Muscle layer of colon (tissue), 2 donors: Measurements from ENCODE around the gene ZRANB2.

Source experiments
- H3K27ac ChIP-seq: one replicate; pipeline ENCODE4 v1.7.0; 2013; ENCODE audit warnings: low read depth, mild to moderate bottlenecking, low read length, moderate library complexity
- H3K27me3 ChIP-seq, 2 donors: one replicate each; pipeline ENCODE4 v1.7.0; 2013; ENCODE audit warnings: low read length in 2 of 2, mild to moderate bottlenecking in 2 of 2; ENCODE audit not compliant: insufficient read depth in 2 of 2, control insufficient read depth in 1 of 2
- H3K36me3 ChIP-seq: one replicate; pipeline ENCODE4 v1.7.0; 2013; ENCODE audit warnings: mild to moderate bottlenecking, low read length; ENCODE audit not compliant: insufficient read depth
- H3K4me1 ChIP-seq: one replicate; pipeline ENCODE4 v1.7.0; 2013; ENCODE audit warnings: mild to moderate bottlenecking, low read length; ENCODE audit not compliant: insufficient read depth
- H3K4me3 ChIP-seq, 2 donors: one replicate each; pipeline ENCODE4 v1.7.0; 2013; ENCODE audit warnings: low read length in 2 of 2, low read depth in 1 of 2, mild to moderate bottlenecking in 1 of 2, moderate library complexity in 1 of 2
- H3K9ac ChIP-seq: one replicate; pipeline ENCODE4 v1.7.0; 2013; ENCODE audit warnings: low read length
- H3K9me3 ChIP-seq: one replicate; pipeline ENCODE4 v1.7.0; 2013; ENCODE audit warnings: mild to moderate bottlenecking, low read length
- donor health status: abdominal sarcoma.
- donor health status: Adenocarcinoma of cecum.

ZRANB2 gene

DNA sequence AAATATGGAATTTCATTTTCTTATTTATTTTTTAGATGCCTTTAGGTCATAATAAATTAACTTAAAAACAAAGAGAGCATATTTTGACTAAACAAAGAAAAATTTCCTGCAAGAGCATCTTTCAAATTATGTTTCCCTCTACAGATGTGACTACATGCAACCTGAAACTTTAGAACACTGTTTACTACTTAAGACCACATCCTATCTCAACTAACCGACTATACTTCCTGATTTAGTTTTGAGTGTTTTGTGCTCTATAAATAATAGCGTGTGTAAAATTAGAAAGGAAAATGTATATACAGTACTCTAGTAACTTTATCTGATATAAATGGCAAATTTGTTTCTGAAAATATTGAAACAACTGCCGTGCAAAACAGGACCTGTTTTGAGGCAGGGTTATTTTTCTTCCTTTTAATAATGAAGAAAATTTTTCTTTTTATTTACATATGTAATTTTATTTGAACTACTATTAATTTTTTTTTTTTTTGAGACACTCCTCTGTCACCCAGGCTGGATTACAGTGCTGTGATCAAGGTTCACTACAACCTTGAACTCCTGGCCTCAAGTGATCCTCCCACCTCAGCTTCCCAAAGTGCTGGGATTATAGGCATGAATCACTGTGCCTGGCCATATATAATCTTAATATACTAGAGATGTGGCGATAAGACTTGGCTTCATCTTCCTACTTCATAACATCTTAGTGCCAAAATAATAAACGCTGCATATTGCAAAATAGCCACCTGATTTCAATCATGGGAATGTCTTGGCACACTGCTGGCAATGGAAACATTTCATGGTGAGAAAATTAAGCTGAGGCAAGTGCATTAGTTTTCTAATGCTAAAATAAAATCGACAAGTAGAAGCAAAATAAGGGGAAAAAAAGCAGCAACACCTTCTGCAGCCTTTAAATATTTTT, 12.3 kb downstream of the ZRANB2 start:
- no peaks in the 10 kb centered on the region for H3K9me3 ChIP-seq
- no peaks in the 10 kb centered on the region for H3K4me1 ChIP-seq
- H3K36me3 ChIP-seq = peaks cover 64% of the 10 kb centered on the region
- no peak overlapping the region for H3K27ac ChIP-seq
- H3K9ac ChIP-seq = no peak overlapping the region
- no peaks in the 10 kb centered on the region for H3K27me3 ChIP-seq
- H3K4me3 ChIP-seq = no peak overlapping the region

DNA sequence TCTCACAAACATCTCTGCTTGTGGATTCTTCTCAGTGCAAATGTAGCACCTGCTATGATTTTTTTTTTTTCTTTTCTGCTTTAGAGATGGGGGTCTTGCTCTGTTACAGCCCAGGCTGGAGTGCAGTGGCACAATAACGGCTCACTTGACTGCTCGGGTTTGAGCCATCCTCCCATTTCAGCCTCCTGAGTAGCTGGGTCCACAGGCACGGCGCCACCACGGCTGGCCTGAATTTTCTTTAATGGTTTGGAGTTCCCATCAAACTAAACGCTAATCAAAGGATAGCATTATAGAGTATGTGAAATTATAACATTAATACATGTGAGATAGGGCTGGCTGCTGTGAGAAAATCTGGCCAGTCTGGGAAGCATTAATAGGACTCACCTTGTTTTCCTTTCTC, 26.0 kb downstream of the ZRANB2 start:
- Histone ChIP-seq H3K27me3 (no peaks in the 10 kb centered on the region), H3K9ac (no peak overlapping the region), H3K4me3 (no peak overlapping the region), H3K36me3 (peaks cover 5% of the 10 kb centered on the region), H3K9me3 (no peaks in the 10 kb centered on the region), H3K4me1 (no peaks in the 10 kb centered on the region), H3K27ac (no peak overlapping the region)

DNA sequence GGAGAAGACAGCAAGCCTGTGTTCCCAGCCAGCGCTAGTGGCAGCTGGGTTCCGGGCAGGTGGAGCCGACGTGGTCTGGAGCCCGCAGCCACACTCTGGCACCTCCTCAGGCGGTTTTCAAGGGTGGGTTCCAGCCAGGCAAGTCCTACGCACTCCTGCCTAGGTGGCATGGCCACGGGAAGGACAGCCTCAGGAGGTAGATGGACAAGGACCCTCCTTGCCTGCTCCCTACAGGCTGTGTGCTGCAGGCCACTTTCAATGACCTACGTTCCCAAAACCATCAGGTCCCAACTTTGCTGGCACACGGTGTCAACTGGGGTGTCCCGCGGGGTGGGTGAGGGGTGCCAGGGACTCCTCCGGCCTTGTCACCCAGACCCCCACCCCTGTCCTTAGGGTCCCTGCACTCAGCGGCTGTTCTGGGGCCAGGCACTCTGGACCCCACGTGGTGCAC, 26.5 kb downstream of the ZRANB2 start:
- H3K27ac ChIP-seq = no peak overlapping the region
- H3K9ac ChIP-seq = no peak overlapping the region
- H3K9me3 ChIP-seq = no peaks in the 10 kb centered on the region
- H3K4me1 ChIP-seq = no peaks in the 10 kb centered on the region
- no peak overlapping the region for H3K4me3 ChIP-seq
- no peaks in the 10 kb centered on the region for H3K27me3 ChIP-seq
- H3K36me3 ChIP-seq = peaks cover 5% of the 10 kb centered on the region

DNA sequence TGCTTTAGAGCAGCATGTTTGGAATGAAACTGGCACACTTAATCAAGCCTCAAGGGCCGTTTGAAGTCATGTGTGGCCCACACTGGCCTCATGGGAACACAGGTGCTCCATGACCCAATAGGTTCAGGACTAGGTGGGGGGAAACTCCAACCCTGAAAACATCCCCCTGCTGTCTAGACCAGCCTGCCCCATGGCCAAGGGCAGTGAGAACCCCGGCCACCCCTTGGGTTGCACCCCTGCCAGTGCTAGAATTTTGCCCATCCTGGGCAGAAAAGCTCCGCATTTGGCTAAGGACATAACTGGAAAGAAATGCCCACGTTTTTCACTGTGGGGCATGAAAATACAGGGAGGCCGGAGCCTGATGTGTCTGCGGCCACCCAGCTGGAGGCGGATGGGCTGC, 27.1 kb downstream of the ZRANB2 start:
- H3K36me3 ChIP-seq = peaks cover 3% of the 10 kb centered on the region
- H3K4me3 ChIP-seq = no peak overlapping the region
- H3K9me3 ChIP-seq = no peaks in the 10 kb centered on the region
- H3K27me3 ChIP-seq = no peaks in the 10 kb centered on the region
- H3K27ac ChIP-seq = no peak overlapping the region
- no peak overlapping the region for H3K9ac ChIP-seq
- H3K4me1 ChIP-seq = no peaks in the 10 kb centered on the region

DNA sequence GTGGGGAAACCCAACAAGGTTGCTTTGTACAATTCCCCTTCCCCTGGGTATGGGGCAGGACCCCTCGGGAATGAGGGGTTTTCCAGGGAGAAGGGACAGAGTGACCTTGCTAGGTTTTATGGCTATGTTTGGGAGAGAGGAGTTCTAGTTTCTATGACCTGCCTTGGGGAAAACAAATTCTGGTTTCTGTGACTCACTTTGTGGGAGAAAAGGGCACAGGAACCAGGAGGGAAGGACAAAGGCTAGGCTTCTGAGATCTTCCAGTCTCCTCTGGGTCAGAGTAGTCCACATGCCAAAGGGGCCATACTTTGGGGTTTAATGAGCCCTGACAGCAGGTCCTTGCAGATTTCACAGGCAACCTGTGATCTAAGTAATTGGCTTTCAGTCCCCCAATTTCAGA, 27.7 kb downstream of the ZRANB2 start:
- no peaks in the 10 kb centered on the region for H3K4me1 ChIP-seq
- H3K9me3 ChIP-seq = no peaks in the 10 kb centered on the region
- H3K27ac ChIP-seq = no peak overlapping the region
- no peaks in the 10 kb centered on the region for H3K36me3 ChIP-seq
- no peak overlapping the region for H3K4me3 ChIP-seq
- no peak overlapping the region for H3K9ac ChIP-seq
- H3K27me3 ChIP-seq = peaks cover 0 to 3% of the 10 kb centered on the region in 2 donors

DNA sequence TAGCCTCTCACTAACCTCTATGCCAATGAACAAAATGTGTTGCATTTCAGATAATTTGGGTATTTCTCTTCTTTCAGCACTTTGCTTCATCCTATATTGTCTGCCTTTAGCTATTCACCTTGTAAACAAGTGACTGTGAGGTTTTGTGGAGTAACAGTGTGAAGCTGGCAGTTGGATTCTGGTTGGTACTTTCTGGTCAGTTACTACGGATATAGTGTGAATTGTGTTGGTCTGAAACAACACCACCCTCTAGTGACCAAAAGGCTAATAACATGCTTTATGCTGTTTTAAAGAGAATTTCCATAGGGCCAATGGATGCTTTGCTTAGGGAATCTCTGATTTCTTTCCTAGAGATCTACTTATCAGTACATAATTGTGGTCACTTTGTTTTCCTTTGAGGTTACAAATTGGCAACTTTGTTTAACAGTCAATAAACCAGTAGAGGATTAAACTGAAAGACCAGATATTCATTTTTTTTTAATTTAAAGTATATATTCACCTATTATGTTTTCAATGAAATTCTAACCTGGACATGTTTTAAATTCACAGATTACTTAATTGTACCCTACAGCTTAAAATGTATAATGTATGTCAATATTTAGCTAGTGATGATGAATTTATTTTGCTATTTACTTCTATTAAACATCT, 30.8 kb downstream of the ZRANB2 start:
- H3K9me3 ChIP-seq = no peaks in the 10 kb centered on the region
- peaks cover 7 to 11% of the 10 kb centered on the region in 2 donors for H3K27me3 ChIP-seq
- H3K27ac ChIP-seq = no peak overlapping the region
- no peak overlapping the region for H3K4me3 ChIP-seq
- no peak overlapping the region for H3K9ac ChIP-seq
- H3K4me1 ChIP-seq = no peaks in the 10 kb centered on the region
- H3K36me3 ChIP-seq = no peaks in the 10 kb centered on the region

DNA sequence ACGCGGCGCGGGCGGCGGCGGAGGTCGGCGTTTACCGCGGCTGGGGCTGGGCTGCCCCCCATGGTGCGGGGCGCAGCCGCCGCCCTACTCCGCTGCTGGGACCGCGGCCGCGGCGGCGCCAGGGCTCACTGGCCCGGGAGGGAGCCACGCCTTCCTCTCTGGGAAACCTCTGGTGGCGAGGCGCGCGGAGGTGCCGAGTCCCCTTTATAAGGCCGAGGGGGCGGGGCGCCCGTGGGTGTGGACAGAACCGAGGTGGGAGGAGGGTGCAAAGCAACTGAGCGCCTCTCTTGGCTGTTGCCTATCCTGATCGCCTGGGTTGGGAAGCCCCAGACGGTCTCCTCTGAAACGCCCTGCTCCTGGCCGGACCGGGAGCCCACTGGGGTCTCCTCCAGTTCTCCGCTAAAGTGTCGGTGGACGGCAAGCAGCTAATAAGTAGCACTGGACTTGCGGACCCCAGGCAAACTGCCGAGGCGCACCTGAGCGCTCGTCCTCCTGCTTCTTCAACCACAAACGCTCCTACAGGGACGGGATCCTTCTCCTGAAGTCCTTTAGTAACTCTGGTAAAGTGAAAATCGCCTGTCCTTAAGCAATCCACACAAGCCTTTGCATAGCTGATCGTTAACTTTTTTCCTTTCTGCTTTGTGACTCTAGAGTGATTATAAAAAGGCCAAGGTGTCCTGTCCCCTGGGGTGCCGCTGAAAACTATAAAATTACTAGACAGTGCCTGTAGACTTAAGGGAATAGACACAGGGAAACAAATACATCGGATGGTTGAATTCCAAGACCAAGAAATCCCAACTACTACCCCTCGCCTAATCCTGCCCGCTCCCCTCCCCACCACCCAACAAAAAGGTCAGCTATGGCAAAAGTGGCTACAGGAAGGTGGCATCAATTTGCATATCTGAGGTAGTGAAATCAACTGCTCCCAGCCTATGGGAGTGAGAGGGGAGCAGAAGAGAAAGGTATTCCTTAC, 32.9 kb downstream of the ZRANB2 start, which contains the start of gene PTGER3:
Gene PTGER3 (minus strand): TSS at position 182 of the 973 bp plus-strand sequence. CDS start 239 bp downstream, outside the sequence.
- no peaks in the 10 kb centered on the region for H3K4me1 ChIP-seq
- H3K27ac ChIP-seq = peak within 1 kb of the TSS; percentile 59
- H3K9me3 ChIP-seq = no peaks in the 10 kb centered on the region
- no peaks in the 10 kb centered on the region for H3K36me3 ChIP-seq
- peak within 1 kb of the TSS; percentile 66 to 77 for H3K4me3 ChIP-seq
- peak within 1 kb of the TSS; percentile 39 for H3K9ac ChIP-seq
- H3K27me3 ChIP-seq = peaks cover 7 to 11% of the 10 kb centered on the region in 2 donors

DNA sequence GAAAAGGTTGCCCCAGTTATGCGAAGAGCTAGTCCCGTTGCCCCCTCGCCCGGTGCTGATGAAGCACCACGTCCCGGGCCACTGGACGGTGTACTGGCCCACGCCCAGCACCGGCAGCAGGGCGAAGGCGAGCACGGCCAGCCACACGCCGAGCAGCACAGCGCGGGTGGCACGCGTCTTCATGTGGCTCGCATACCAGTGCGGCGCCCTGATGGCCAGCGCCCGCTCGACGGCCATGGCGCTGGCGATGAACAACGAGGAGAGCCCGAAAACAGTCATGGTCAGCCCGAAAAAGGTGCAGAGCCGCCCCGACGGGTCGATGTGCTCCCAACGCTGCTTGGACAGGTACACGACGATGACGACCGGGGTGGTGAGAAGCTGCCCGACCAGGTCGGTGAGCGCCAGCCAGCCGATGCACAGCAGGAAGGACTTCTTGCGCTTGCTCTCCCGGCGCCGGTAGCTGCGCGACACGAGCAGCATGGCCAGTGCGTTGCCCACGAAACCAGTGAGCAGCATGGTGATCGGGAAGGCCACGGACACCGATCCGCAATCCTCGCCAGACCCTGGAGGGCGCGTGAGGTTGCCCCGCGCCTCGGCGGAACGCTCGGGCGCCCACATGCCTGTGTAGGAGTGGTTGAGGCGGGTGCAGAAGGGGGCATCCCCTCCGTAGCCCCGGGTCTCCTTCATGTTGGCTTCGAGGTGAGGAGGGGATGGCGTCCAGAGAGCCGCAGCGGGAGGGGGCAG, 33.8 kb downstream of the ZRANB2 start:
- Histone ChIP-seq H3K9me3 (no peaks in the 10 kb centered on the region), H3K9ac (peak overlapping the region; percentile 39), H3K27me3 (peaks cover 7 to 11% of the 10 kb centered on the region in 2 donors), H3K4me3 (peak overlapping the region; percentile 66 to 77), H3K4me1 (no peaks in the 10 kb centered on the region), H3K27ac (peak overlapping the region; percentile 59), H3K36me3 (no peaks in the 10 kb centered on the region)

DNA sequence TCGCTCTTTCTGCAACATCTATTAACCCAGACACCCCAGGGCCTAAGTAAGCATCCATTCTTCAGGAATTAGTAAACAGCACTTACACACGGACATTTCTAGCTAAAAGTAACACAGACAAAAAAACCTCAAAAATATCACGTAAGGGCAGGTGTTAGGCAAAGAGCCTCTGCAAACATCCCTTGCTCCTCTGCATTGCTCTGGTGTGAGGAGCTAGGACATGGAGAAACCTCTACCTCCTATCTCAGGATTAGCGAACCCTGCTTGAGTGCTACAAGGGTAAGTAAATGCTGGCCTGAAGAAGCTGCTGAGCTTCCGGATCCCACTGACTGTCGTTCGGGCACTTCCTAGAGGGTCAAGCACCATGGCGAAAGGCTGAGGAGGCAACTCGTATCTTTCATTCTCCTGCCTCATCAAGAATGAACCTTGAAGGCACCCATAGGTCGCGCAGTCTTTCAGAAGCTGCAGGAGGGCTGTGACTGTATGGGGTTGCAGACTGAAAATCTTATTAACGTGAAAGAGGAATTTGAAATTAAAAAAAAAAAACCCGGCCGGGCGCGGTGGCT, 35.3 kb downstream of the ZRANB2 start:
- H3K27ac ChIP-seq = no peak overlapping the region
- H3K4me1 ChIP-seq = no peaks in the 10 kb centered on the region
- peaks cover 7 to 11% of the 10 kb centered on the region in 2 donors for H3K27me3 ChIP-seq
- H3K36me3 ChIP-seq = no peaks in the 10 kb centered on the region
- H3K9me3 ChIP-seq = no peaks in the 10 kb centered on the region
- peak overlapping the region in 1 of 2 donors; percentile 32 for H3K4me3 ChIP-seq
- H3K9ac ChIP-seq = no peak overlapping the region

DNA sequence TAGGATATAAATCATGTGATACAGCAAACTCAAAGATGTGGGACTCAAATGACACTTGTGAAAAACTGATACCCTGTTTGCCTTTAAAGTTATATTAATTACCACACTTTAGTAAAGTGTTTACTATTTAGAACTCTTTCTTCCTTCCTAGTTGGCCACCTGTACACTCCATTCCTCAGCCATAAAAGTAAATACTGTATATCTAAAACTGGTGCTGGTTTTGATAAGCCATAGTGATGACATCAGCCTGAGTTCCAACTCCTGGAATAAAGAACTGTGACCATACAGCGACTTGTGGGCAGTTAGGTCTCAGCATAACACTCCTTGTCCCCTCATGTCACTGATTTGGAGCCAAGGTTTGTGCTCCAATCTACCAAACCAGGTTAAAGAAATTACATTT, 36.0 kb downstream of the ZRANB2 start:
- no peaks in the 10 kb centered on the region for H3K36me3 ChIP-seq
- H3K27ac ChIP-seq = no peak overlapping the region
- H3K27me3 ChIP-seq = peaks cover 7 to 11% of the 10 kb centered on the region in 2 donors
- H3K9ac ChIP-seq = no peak overlapping the region
- no peak overlapping the region for H3K4me3 ChIP-seq
- H3K4me1 ChIP-seq = no peaks in the 10 kb centered on the region
- H3K9me3 ChIP-seq = no peaks in the 10 kb centered on the region
